Neural progenitor cell (in vitro differentiated cells): ENCODE data around the gene ZNF689.

Experiments
- CTCF ChIP-seq: fragments of 200-600 bp; sonication (generic); IDR thresholded peaks from 2 replicates; pipeline ENCODE4 v1.5.1; 2017; ENCODE audit warnings: antibody characterized with exemption, mild to moderate bottlenecking
- EZH2 ChIP-seq: fragments of 200-600 bp; sonication (generic); IDR thresholded peaks from 2 replicates; pipeline ENCODE4 v1.6.1; 2017; ENCODE audit warnings: antibody characterized with exemption, mild to moderate bottlenecking, moderate library complexity

- no peak for TF ChIP-seq EZH2
- no peak for TF ChIP-seq CTCF
Observed at GRCh38 chr16:30619638-30620037, 9.4 kb upstream of the ZNF689 start.
